Measurements from ENCODE around the gene NELL1. TPM values are rescaled to one million over a fixed set of nuclear protein-coding genes. Genes with fewer than 3 reads are reported as not detected.

Gene NELL1
- total RNA-seq, 1 donor from 2014 or later = not detected

DNA sequence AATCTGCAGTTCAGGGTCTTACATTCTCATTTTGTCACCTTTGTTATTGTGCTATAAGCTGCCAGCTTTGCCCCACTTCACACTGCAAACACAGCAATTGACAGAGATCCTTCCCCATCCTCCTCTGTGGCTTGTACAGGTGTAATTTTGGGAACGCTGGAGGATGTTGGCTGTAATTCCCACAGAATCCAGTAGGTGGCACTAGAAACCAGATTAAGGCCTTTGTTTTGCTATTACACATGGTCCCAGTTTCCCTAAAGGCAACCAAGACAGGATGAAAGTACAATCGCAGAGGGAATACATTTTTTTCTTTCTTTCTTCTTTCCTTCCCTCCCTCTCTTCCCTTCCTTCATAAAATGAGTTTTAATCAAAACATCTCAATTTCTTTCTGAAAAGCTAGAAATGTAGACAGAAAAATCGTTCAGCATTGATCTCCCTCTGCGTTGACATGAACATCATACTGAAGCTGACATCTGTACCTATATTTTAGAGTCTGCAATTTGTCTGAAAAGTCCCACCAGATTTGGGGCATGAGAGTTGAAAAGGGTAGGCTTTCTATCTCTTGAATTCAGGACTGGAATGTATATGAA lies 21.3 kb upstream of the NELL1 start:
- H3K9me3 Mint-ChIP-seq (ENCODE audit: unreplicated experiment) = no peaks in the 10 kb centered on the region
- H3K36me3 Mint-ChIP-seq (ENCODE audit: unreplicated experiment) = no peaks in the 10 kb centered on the region
- TF ChIP-seq, protein P1, sequence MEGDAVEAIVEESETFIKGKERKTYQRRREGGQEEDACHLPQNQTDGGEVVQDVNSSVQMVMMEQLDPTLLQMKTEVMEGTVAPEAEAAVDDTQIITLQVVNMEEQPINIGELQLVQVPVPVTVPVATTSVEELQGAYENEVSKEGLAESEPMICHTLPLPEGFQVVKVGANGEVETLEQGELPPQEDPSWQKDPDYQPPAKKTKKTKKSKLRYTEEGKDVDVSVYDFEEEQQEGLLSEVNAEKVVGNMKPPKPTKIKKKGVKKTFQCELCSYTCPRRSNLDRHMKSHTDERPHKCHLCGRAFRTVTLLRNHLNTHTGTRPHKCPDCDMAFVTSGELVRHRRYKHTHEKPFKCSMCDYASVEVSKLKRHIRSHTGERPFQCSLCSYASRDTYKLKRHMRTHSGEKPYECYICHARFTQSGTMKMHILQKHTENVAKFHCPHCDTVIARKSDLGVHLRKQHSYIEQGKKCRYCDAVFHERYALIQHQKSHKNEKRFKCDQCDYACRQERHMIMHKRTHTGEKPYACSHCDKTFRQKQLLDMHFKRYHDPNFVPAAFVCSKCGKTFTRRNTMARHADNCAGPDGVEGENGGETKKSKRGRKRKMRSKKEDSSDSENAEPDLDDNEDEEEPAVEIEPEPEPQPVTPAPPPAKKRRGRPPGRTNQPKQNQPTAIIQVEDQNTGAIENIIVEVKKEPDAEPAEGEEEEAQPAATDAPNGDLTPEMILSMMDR (IDR thresholded peaks at IDR 0.05) = peak; percentile 88
- no peaks in the 10 kb centered on the region for H3K4me1 Mint-ChIP-seq (ENCODE audit: unreplicated experiment)
- H3K27me3 Mint-ChIP-seq (ENCODE audit: unreplicated experiment) = peaks cover 17% of the 10 kb centered on the region
- DNase-seq (ENCODE audit: extremely low spot score, unreplicated experiment) = no peak
- no peak overlapping the region for H3K4me3 Mint-ChIP-seq (ENCODE audit: unreplicated experiment)
- H3K27ac Mint-ChIP-seq (ENCODE audit: unreplicated experiment) = no peak overlapping the region

DNA sequence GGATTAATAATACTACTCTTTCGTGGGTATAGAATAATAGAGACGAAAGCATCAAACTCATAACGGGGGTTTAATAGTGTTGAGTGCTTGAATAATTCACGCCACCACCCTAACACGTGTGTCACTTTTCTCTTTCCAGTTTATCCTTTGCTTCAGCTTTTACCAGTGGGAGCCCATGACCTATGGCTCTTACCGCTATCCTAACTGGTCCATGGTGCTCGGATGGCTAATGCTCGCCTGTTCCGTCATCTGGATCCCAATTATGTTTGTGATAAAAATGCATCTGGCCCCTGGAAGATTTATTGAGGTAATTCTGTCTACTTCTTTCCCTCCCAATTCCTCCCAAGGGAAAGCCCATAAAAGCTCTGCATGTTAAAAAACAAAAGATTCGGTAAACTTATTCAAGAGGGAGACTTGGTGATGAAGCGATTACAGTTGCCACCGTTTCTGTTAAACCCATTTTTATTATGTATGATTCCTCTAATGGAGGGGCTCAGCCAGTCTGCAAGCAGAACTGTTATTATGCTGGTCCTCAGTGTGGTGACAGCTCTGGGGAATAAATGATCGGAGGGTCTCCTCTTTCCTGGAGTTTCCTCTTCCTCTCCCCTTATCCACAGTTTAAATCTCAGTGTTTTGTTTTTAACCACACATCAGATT lies 17.1 kb upstream of the NELL1 start:
- TF ChIP-seq, protein P1 (IDR thresholded peaks at IDR 0.05) = no peak
- H3K4me1 Mint-ChIP-seq (ENCODE audit: unreplicated experiment) = no peaks in the 10 kb centered on the region
- peaks cover 33% of the 10 kb centered on the region for H3K27me3 Mint-ChIP-seq (ENCODE audit: unreplicated experiment)
- no peak overlapping the region for H3K4me3 Mint-ChIP-seq (ENCODE audit: unreplicated experiment)
- H3K9me3 Mint-ChIP-seq (ENCODE audit: unreplicated experiment) = no peaks in the 10 kb centered on the region
- DNase-seq (ENCODE audit: extremely low spot score, unreplicated experiment) = no peak
- H3K36me3 Mint-ChIP-seq (ENCODE audit: unreplicated experiment) = no peaks in the 10 kb centered on the region
- no peak overlapping the region for H3K27ac Mint-ChIP-seq (ENCODE audit: unreplicated experiment)

DNA sequence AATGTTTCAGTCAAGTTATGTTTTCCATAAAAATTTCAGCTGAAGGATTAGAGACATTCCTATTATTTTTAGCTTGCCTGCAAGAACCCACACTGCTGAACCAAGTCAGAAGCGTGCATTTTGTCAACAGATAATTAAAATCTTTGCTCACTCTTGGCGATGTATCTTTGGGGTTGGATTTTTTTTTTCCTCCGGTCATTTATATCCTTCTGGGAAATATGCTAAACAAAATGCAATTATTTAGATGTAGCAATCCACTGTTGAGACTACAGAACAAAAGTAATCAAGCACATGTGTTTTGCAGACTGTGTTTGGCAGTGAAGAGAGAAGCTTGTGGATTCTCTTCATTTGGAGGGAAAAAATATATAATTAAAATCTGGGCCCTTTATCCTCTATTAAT lies 15.3 kb upstream of the NELL1 start:
- Mint-ChIP-seq H3K4me1 (ENCODE audit: unreplicated experiment) (no peaks in the 10 kb centered on the region), H3K9me3 (ENCODE audit: unreplicated experiment) (no peaks in the 10 kb centered on the region), H3K36me3 (ENCODE audit: unreplicated experiment) (no peaks in the 10 kb centered on the region), H3K4me3 (ENCODE audit: unreplicated experiment) (no peak overlapping the region), H3K27ac (ENCODE audit: unreplicated experiment) (no peak overlapping the region), H3K27me3 (ENCODE audit: unreplicated experiment) (peaks cover 30% of the 10 kb centered on the region)
- TF ChIP-seq, protein P1 (IDR thresholded peaks at IDR 0.05) = no peak
- DNase-seq (ENCODE audit: extremely low spot score, unreplicated experiment) = no peak

GRCh38 chr11:20656901-20657300 lies 12.5 kb upstream of the NELL1 start:
- Mint-ChIP-seq H3K27ac (ENCODE audit: unreplicated experiment) (no peak overlapping the region), H3K4me1 (ENCODE audit: unreplicated experiment) (no peaks in the 10 kb centered on the region), H3K27me3 (ENCODE audit: unreplicated experiment) (peaks cover 27% of the 10 kb centered on the region), H3K4me3 (ENCODE audit: unreplicated experiment) (no peak overlapping the region), H3K9me3 (ENCODE audit: unreplicated experiment) (no peaks in the 10 kb centered on the region), H3K36me3 (ENCODE audit: unreplicated experiment) (no peaks in the 10 kb centered on the region)
- TF ChIP-seq, protein P1 (IDR thresholded peaks at IDR 0.05) = no peak
- DNase-seq (ENCODE audit: extremely low spot score, unreplicated experiment) = no peak

GRCh38 chr11:20658135-20658534 lies 11.3 kb upstream of the NELL1 start:
- Mint-ChIP-seq H3K4me1 (ENCODE audit: unreplicated experiment) (no peaks in the 10 kb centered on the region), H3K36me3 (ENCODE audit: unreplicated experiment) (no peaks in the 10 kb centered on the region), H3K4me3 (ENCODE audit: unreplicated experiment) (no peak overlapping the region), H3K27me3 (ENCODE audit: unreplicated experiment) (peaks cover 24% of the 10 kb centered on the region), H3K9me3 (ENCODE audit: unreplicated experiment) (no peaks in the 10 kb centered on the region), H3K27ac (ENCODE audit: unreplicated experiment) (no peak overlapping the region)
- TF ChIP-seq, protein P1 (IDR thresholded peaks at IDR 0.05) = no peak
- DNase-seq (ENCODE audit: extremely low spot score, unreplicated experiment) = no peak

Measured in osteocyte (in vitro differentiated cells).